Loucy (cell line): Measurements from ENCODE around the gene SLC35F1.

Experiments
- H2AFZ ChIP-seq: fragments of 200-600 bp; sonication (generic); 2 replicates; pipeline ENCODE4 v1.6.0; 2016; ENCODE audit warnings: antibody characterized with exemption, mild to moderate bottlenecking, low read length, moderate library complexity
- H3F3A ChIP-seq: fragments of 200-600 bp; 2 replicates; pipeline ENCODE4 v1.6.0; 2016; ENCODE audit warnings: antibody characterized with exemption, low read depth, mild to moderate bottlenecking
- H3K27me3 ChIP-seq: fragments of 200-600 bp; sonication (generic); 2 replicates; pipeline ENCODE4 v1.6.1; 2014; ENCODE audit warnings: low read length, mild to moderate bottlenecking; ENCODE audit not compliant: insufficient read depth, poor library complexity, severe bottlenecking
- H3K36me3 ChIP-seq: fragments of 200-600 bp; sonication (generic); 2 replicates; pipeline ENCODE4 v1.6.1; 2016; ENCODE audit warnings: low read length; ENCODE audit not compliant: insufficient read depth
- H3K4me1 ChIP-seq: fragments of 200-600 bp; sonication (generic); 2 replicates; pipeline ENCODE4 v1.5.1; 2014; ENCODE audit warnings: low read length, mild to moderate bottlenecking; ENCODE audit not compliant: insufficient read depth, poor library complexity, severe bottlenecking
- H3K4me2 ChIP-seq: fragments of 200-600 bp; sonication (generic); 2 replicates; pipeline ENCODE4 v1.6.0; 2014; ENCODE audit warnings: antibody characterized with exemption, low read length, low read depth, mild to moderate bottlenecking; ENCODE audit not compliant: poor library complexity, severe bottlenecking
- H3K4me3 ChIP-seq: fragments of 200-600 bp; sonication (generic); 2 replicates; pipeline ENCODE4 v1.5.1; 2014; ENCODE audit warnings: low read length, mild to moderate bottlenecking, mixed read lengths; ENCODE audit not compliant: poor library complexity, severe bottlenecking
- H3K79me2 ChIP-seq: fragments of 200-600 bp; sonication (generic); 2 replicates; pipeline ENCODE4 v1.6.1; 2014; ENCODE audit warnings: low read length; ENCODE audit not compliant: insufficient read depth
- H3K9ac ChIP-seq: fragments of 200-600 bp; sonication (generic); 2 replicates; pipeline ENCODE4 v1.6.0; 2014; ENCODE audit warnings: mild to moderate bottlenecking, low read depth, low read length, moderate library complexity; ENCODE audit not compliant: poor library complexity, severe bottlenecking
- H3K9me2 ChIP-seq: fragments of 200-600 bp; sonication (generic); replicated peaks from 2 replicates; pipeline ENCODE4 v1.6.1; 2016; ENCODE audit warnings: low read depth, low read length, mixed read lengths
- H3K9me3 ChIP-seq: fragments of 200-600 bp; sonication (generic); 2 replicates; pipeline ENCODE4 v1.6.1; 2014; ENCODE audit warnings: mild to moderate bottlenecking, antibody characterized with exemption, low read length, low read depth; ENCODE audit not compliant: insufficient read depth
- H4K20me1 ChIP-seq: fragments of 200-600 bp; sonication (generic); 2 replicates; pipeline ENCODE4 v1.6.0; 2014; ENCODE audit warnings: antibody characterized with exemption, low read length, mild to moderate bottlenecking; ENCODE audit not compliant: insufficient read depth, poor library complexity, severe bottlenecking
- EZH2phosphoT487 ChIP-seq: fragments of 200-600 bp; IDR thresholded peaks from 2 replicates; pipeline ENCODE4 v1.6.1; 2018; ENCODE audit warnings: antibody characterized with exemption, mild to moderate bottlenecking, moderate library complexity, borderline replicate concordance
- TF ChIP-seq, protein P1 (sequence below): fragments of 200-600 bp; sonication (generic); conservative IDR thresholded peaks from 2 replicates; pipeline ENCODE4 v1.5.1; 2014; ENCODE audit warnings: mild to moderate bottlenecking, antibody characterized with exemption, low read length

The SLC35F1 gene

DNA sequence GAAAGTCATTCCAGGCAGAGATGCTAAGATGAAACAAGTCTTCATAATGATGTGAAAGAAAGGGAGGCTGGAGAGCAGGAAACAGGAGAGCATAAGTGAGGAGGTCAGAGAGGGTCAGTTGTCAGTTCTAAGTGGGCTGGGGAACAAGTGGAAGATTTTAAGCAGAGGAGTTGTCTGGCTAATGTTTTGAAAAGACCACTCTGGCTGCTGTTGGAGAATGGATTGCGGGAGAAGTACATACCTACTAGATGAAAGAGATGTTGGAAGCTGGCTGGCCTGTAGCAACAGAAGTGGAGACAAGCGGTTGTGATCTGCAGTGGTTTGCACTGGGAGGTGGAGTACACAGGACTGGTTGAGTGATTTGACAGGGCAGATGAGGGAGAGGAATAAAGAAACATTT, 10.1 kb downstream of the SLC35F1 start:
- Histone ChIP-seq H3K9ac (no peak overlapping the region), H3K36me3 (no peaks in the 10 kb centered on the region)
- TF ChIP-seq, protein P1, sequence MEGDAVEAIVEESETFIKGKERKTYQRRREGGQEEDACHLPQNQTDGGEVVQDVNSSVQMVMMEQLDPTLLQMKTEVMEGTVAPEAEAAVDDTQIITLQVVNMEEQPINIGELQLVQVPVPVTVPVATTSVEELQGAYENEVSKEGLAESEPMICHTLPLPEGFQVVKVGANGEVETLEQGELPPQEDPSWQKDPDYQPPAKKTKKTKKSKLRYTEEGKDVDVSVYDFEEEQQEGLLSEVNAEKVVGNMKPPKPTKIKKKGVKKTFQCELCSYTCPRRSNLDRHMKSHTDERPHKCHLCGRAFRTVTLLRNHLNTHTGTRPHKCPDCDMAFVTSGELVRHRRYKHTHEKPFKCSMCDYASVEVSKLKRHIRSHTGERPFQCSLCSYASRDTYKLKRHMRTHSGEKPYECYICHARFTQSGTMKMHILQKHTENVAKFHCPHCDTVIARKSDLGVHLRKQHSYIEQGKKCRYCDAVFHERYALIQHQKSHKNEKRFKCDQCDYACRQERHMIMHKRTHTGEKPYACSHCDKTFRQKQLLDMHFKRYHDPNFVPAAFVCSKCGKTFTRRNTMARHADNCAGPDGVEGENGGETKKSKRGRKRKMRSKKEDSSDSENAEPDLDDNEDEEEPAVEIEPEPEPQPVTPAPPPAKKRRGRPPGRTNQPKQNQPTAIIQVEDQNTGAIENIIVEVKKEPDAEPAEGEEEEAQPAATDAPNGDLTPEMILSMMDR = no peak
- no peak for TF ChIP-seq EZH2phosphoT487

GRCh38 chr6:117918454-117918853, 11.4 kb downstream of the SLC35F1 start:
- Histone ChIP-seq H3K9me2 (no peaks in the 10 kb centered on the region), H3K9ac (no peak overlapping the region), H3K4me3 (no peak overlapping the region), H3K27me3 (no peaks in the 10 kb centered on the region), H3K4me2 (no peak overlapping the region), H2AFZ (no peak overlapping the region), H3K36me3 (no peaks in the 10 kb centered on the region), H3F3A (no peaks in the 10 kb centered on the region), H4K20me1 (no peaks in the 10 kb centered on the region), H3K9me3 (no peaks in the 10 kb centered on the region), H3K79me2 (no peaks in the 10 kb centered on the region), H3K4me1 (no peaks in the 10 kb centered on the region)
- TF ChIP-seq, protein P1 = no peak
- no peak for TF ChIP-seq EZH2phosphoT487

More for the DNA sequence above, 10.1 kb downstream of the SLC35F1 start:
- no peaks in the 10 kb centered on the region for H3K9me2 ChIP-seq
- H3F3A ChIP-seq = no peaks in the 10 kb centered on the region
- H3K4me2 ChIP-seq = no peak overlapping the region
- no peaks in the 10 kb centered on the region for H3K27me3 ChIP-seq
- H3K4me1 ChIP-seq = no peaks in the 10 kb centered on the region
- H2AFZ ChIP-seq = no peak overlapping the region
- H3K79me2 ChIP-seq = no peaks in the 10 kb centered on the region
- no peaks in the 10 kb centered on the region for H4K20me1 ChIP-seq
- H3K4me3 ChIP-seq = no peak overlapping the region
- H3K9me3 ChIP-seq = no peaks in the 10 kb centered on the region

DNA sequence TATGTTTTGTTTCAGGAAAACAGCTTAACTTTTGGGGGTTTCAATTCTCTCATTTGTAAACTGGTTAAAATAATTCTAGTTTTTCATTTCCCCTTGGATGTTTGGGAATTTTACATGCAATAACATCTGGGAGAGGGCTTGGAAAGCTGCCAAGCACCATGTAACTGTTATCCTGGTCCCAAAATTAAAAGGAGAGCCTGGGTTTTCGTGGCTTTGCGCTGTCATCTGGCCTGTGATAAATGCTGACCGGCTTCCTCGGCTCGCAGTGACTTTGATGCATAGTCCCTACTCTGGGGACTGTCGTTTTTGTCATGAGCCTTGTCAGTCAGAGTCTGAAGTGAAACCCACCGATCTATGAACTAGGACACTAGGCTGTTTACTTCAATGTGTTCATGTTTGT, 12.2 kb downstream of the SLC35F1 start:
- Histone ChIP-seq H3K27me3 (no peaks in the 10 kb centered on the region), H3K4me3 (no peak overlapping the region)

More for the DNA sequence above, 12.2 kb downstream of the SLC35F1 start:
- Histone ChIP-seq H3F3A (no peaks in the 10 kb centered on the region), H2AFZ (no peak overlapping the region), H3K9ac (no peak overlapping the region), H3K9me2 (no peaks in the 10 kb centered on the region), H3K79me2 (no peaks in the 10 kb centered on the region), H3K4me2 (no peak overlapping the region), H3K9me3 (no peaks in the 10 kb centered on the region), H3K4me1 (no peaks in the 10 kb centered on the region), H4K20me1 (no peaks in the 10 kb centered on the region), H3K36me3 (no peaks in the 10 kb centered on the region)
- TF ChIP-seq, protein P1 = no peak
- no peak for TF ChIP-seq EZH2phosphoT487
